PFSK-1 (cell line): ENCODE data around the gene AHCYL1.

Experiments
- POLR2AphosphoS5 ChIP-seq: IDR thresholded peaks from 2 replicates; pipeline ENCODE4 v1.6.1; 2012; ENCODE audit warnings: low read depth, mild to moderate bottlenecking, control low read depth, low read length, moderate library complexity
- REST ChIP-seq, 2 experiments: IDR thresholded peaks; 2 replicates each; pipeline versions ENCODE4 v1.6.1 to v1.8.0; 2011 to 2012; ENCODE audit warnings: low read depth in 2 of 2, low read length in 2 of 2, control low read depth in 1 of 2, inconsistent platforms in 1 of 2, mild to moderate bottlenecking in 1 of 2, moderate library complexity in 1 of 2; ENCODE audit not compliant: insufficient read depth in 1 of 2
- SIN3A ChIP-seq: IDR thresholded peaks from 2 replicates; pipeline ENCODE4 v1.6.1; 2012; ENCODE audit warnings: mild to moderate bottlenecking, low read length, moderate library complexity, borderline replicate concordance; ENCODE audit not compliant: insufficient read depth
- TAF1 ChIP-seq: IDR thresholded peaks from 2 replicates; pipeline ENCODE4 v1.6.1; 2012; ENCODE audit warnings: low read length, control low read depth, borderline replicate concordance; ENCODE audit not compliant: insufficient read depth

- TF ChIP-seq POLR2AphosphoS5 (no peak), TAF1 (no peak), SIN3A (no peak), REST (IDR thresholded peaks at IDR 0.05; ENCODE audit: insufficient read depth in 1 of 2, low read depth in 2 of 2, low read length in 2 of 2) (no peak)
Measured at GRCh38 chr1:110047463-110047862, 62.9 kb downstream of the AHCYL1 start.
